ENCODE data around the gene HEBP1.

- TF ChIP-seq CTCF (IDR thresholded peaks at IDR 0.05; ENCODE audit: low read depth, low read length, poor library complexity, severe bottlenecking): no peak
- no peak for TF ChIP-seq EZH2phosphoT487 (IDR thresholded peaks at IDR 0.05; ENCODE audit: borderline replicate concordance, low read length)
These were observed 22.8 kb upstream of the HEBP1 start for GRCh38 chr12:13022851-13023271.

All from DOHH2 (cell line).